HepG2 (cell line): Measurements from ENCODE around the gene PRXL2B. TPM values are rescaled to one million over a fixed set of nuclear protein-coding genes. Genes with fewer than 3 reads are reported as not detected.

ENCODE experiments used
- AGO2 ChIP-seq: fragments of 200-400 bp; formaldehyde crosslinking; optimal IDR thresholded peaks from 2 replicates; pipeline ENCODE3; 2017; ENCODE audit warnings: mild to moderate bottlenecking, low read depth, low read length, moderate library complexity
- AHR ChIP-seq: IDR thresholded peaks from 2 replicates; pipeline ENCODE4 v1.6.1; 2018; ENCODE audit warnings: missing genetic modification reagents, missing compliant biosample characterization
- AKNA ChIP-seq: sonication (generic); formaldehyde crosslinking; IDR thresholded peaks from 2 replicates; pipeline ENCODE4 v1.4.0; 2020; ENCODE audit warnings: missing genetic modification reagents, borderline replicate concordance
- BCL6 ChIP-seq: IDR thresholded peaks from 2 replicates; pipeline ENCODE4 v1.6.1; 2016; ENCODE audit warnings: missing genetic modification reagents, missing compliant biosample characterization
- EED ChIP-seq: sonication (generic); formaldehyde crosslinking; IDR thresholded peaks from 2 replicates; pipeline ENCODE4 v1.5.0; 2020; ENCODE audit warnings: mild to moderate bottlenecking, missing genetic modification reagents
- GPN1 ChIP-seq: sonication (generic); formaldehyde crosslinking; IDR thresholded peaks from 2 replicates; pipeline ENCODE4 v1.5.1; 2020; ENCODE audit warnings: missing genetic modification reagents, borderline replicate concordance
- HMGA1 ChIP-seq: sonication (generic); formaldehyde crosslinking; conservative IDR thresholded peaks from 2 replicates; pipeline ENCODE4 v1.4.0; 2020; ENCODE audit warnings: missing genetic modification reagents
- IKZF4 ChIP-seq: sonication (generic); formaldehyde crosslinking; IDR thresholded peaks from 2 replicates; pipeline ENCODE4 v1.5.1; 2020; ENCODE audit warnings: borderline replicate concordance, mild to moderate bottlenecking, low read depth, missing genetic modification reagents; ENCODE audit errors: not compliant biosample characterization
- MAFG ChIP-seq: sonication (generic); formaldehyde crosslinking; IDR thresholded peaks from 2 replicates; pipeline ENCODE4 v1.5.1; 2020; ENCODE audit warnings: mild to moderate bottlenecking, missing genetic modification reagents
- MBNL3 ChIP-seq: fragments of 250-450 bp; sonication (Bioruptor Pico); conservative IDR thresholded peaks from 2 replicates; pipeline ENCODE4 v1.8.0; 2022; ENCODE audit warnings: mild to moderate bottlenecking, inconsistent platforms
- MEF2D ChIP-seq: sonication (generic); formaldehyde crosslinking; IDR thresholded peaks from 2 replicates; pipeline ENCODE4 v1.5.1; 2020; ENCODE audit warnings: mild to moderate bottlenecking, missing genetic modification reagents
- NCOA5 ChIP-seq: sonication (generic); formaldehyde crosslinking; IDR thresholded peaks from 2 replicates; pipeline ENCODE4 v1.4.0; 2020; ENCODE audit warnings: missing genetic modification reagents
- POLR2AphosphoS5 ChIP-seq: IDR thresholded peaks from 2 replicates; pipeline ENCODE4 v1.6.1; 2012; ENCODE audit warnings: low read depth, low read length
- PRMT3 ChIP-seq: sonication (generic); formaldehyde crosslinking; IDR thresholded peaks from 2 replicates; pipeline ENCODE4 v1.8.1; 2022; ENCODE audit warnings: low read depth, mild to moderate bottlenecking, moderate library complexity, missing genetic modification reagents, borderline replicate concordance
- RBAK ChIP-seq: sonication (generic); formaldehyde crosslinking; IDR thresholded peaks from 2 replicates; pipeline ENCODE4 v1.5.1; 2020; ENCODE audit warnings: mild to moderate bottlenecking, missing genetic modification reagents
- SIX4 ChIP-seq: sonication (generic); formaldehyde crosslinking; IDR thresholded peaks from 2 replicates; pipeline ENCODE4 v1.4.0; 2020; ENCODE audit warnings: missing genetic modification reagents
- SRSF4 ChIP-seq: fragments of 200-400 bp; formaldehyde crosslinking; IDR thresholded peaks from one replicate; pipeline ENCODE4 v1.6.1; 2018; ENCODE audit warnings: mild to moderate bottlenecking, low read depth, low read length, moderate library complexity; ENCODE audit not compliant: poor library complexity, severe bottlenecking
- TARDBP ChIP-seq: sonication (generic); formaldehyde crosslinking; IDR thresholded peaks from 2 replicates; pipeline ENCODE4 v1.8.0; 2022; ENCODE audit warnings: mild to moderate bottlenecking, missing genetic modification reagents
- ZBTB39 ChIP-seq: sonication (generic); formaldehyde crosslinking; IDR thresholded peaks from 2 replicates; pipeline ENCODE4 v1.5.0; 2020; ENCODE audit warnings: missing genetic modification reagents
- ZNF282 ChIP-seq: fragments of 450-650 bp; IDR thresholded peaks from 2 replicates; pipeline ENCODE4 v1.6.1; 2018; ENCODE audit not compliant: partially characterized antibody
- ZNF550 ChIP-seq: sonication (generic); formaldehyde crosslinking; IDR thresholded peaks from 2 replicates; pipeline ENCODE4 v1.4.0; 2020; ENCODE audit warnings: mild to moderate bottlenecking, missing genetic modification reagents, borderline replicate concordance
- ZNF674 ChIP-seq: sonication (generic); formaldehyde crosslinking; IDR thresholded peaks from 2 replicates; pipeline ENCODE4 v1.5.0; 2020; ENCODE audit warnings: low read depth, mild to moderate bottlenecking, missing genetic modification reagents
- ZNF746 ChIP-seq: sonication (generic); formaldehyde crosslinking; IDR thresholded peaks from 2 replicates; pipeline ENCODE4 v1.8.0; 2022; ENCODE audit warnings: mild to moderate bottlenecking, missing genetic modification reagents
- polyA plus RNA-seq, 8 experiments: library from polyadenylated mRNA; depleted of rRNA in 3 of 8; stranded (reverse) in 7 of 8; unstranded in 1 of 8; fragments of >200 nt; fragmentation: Illumina TruSeq in 4 of 8; extraction: Trizol in 4 of 8; gene quantifications; 2 replicates each; pipeline versions ENCODE4 v1.2.1 to v1.2.3, GENCODE V29; 2011 to 2016; ENCODE audit warnings: low read depth in 4 of 8, missing spikeins in 1 of 8, mixed read lengths in 1 of 8; ENCODE audit not compliant: insufficient read depth in 1 of 8
- total RNA-seq, 5 experiments: library from RNA; depleted of rRNA; stranded (reverse); fragments of >200 nt; fragmentation: Illumina TruSeq; extraction: Trizol; gene quantifications; 2 replicates each; pipeline ENCODE4 v1.2.3, GENCODE V29; 2016; ENCODE audit warnings: low read depth in 1 of 5

The PRXL2B gene
- total and polyA plus RNA-seq, 2 of the 13 experiments (the other 11 are each of a cell fraction or from before 2014, with no cell fraction given): 16.8 to 22.1 TPM

GRCh38 chr1:2545754-2546514 lies 40.6 kb upstream of the PRXL2B start (continued):
- TF ChIP-seq POLR2AphosphoS5 (peak; percentile 49; the same call in 1 of the 2 replicates), PRMT3 (CRISPR knock-in tag) (no peak), ZNF550 (no peak), AHR (CRISPR knock-in tag) (no peak), ZNF746 (CRISPR knock-in tag) (no peak), RBAK (CRISPR knock-in tag) (no peak), AKNA (CRISPR knock-in tag) (no peak), NCOA5 (no peak), ZBTB39 (CRISPR knock-in tag) (no peak), MEF2D (CRISPR knock-in tag) (no peak), AGO2 (no peak), ZNF282 (no peak), EED (CRISPR knock-in tag) (peak; percentile 23; the same call in 1 of the 2 replicates), SRSF4 (no peak), HMGA1 (CRISPR knock-in tag) (no peak), GPN1 (CRISPR knock-in tag) (no peak), MAFG (CRISPR knock-in tag) (no peak), MBNL3 (CRISPR knock-in tag) (no peak), TARDBP (CRISPR knock-in tag) (no peak; the same call in 1 of the 2 replicates), SIX4 (CRISPR knock-in tag) (no peak), BCL6 (CRISPR knock-in tag) (no peak; the same call in 1 of the 2 replicates), ZNF674 (no peak), IKZF4 (CRISPR knock-in tag) (no peak)
